ENCODE measurements around the gene SSR3. TPM values are rescaled to one million over a fixed set of nuclear protein-coding genes. Genes with fewer than 3 reads are reported as not detected.

Gene SSR3
- total and polyA plus RNA-seq, 2 of the 8 experiments (the other 6 are each of a cell fraction or from before 2014, with no cell fraction given) = 92.7 to 208 TPM

DNA sequence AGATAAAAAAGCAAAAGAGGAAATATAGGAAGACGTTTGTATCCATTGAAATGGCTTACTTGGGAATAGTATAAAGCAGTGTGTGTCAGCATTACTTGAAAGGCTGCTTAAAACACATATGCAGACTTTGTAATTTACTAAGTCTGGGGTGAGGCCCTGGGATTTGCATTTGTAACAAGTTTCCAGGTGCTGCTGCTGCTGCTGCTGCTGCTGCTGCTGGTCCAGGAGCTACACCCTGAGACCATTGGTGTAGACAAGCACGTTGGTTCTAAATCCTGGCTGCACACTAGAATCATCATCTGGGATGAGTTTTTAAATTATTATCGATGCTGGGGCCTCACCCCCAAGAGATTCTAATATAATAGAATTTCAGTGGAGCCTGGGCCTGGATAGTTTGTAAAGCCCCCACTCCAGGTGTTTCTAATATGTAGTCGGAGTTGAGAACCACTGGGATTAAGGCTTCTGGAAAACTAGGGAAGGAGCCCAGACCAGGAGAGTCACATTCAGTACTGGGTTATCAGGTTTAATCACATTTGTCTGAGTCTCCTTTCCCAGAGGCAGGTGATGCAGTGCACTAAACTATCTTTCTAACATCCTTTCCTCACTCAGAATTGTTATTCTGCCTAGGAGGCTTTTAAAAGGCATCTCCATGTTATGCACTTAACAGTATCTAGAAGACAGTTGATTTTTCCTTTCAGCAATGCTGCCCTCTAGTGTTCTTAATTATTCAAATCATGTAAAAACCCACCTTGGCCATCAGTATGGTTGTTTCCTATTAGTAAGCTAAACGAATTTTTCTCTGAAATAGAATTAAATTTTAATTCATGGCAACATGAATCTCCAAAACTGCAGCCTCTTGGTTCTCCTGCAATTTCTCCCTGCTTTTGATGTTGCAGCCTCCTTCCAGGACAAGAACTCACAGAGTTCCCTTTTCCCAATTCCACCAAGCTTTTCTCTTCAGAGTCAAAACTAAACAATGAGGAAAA, 45.4 kb downstream of the SSR3 start (continued):
- TF ChIP-seq, protein P1, sequence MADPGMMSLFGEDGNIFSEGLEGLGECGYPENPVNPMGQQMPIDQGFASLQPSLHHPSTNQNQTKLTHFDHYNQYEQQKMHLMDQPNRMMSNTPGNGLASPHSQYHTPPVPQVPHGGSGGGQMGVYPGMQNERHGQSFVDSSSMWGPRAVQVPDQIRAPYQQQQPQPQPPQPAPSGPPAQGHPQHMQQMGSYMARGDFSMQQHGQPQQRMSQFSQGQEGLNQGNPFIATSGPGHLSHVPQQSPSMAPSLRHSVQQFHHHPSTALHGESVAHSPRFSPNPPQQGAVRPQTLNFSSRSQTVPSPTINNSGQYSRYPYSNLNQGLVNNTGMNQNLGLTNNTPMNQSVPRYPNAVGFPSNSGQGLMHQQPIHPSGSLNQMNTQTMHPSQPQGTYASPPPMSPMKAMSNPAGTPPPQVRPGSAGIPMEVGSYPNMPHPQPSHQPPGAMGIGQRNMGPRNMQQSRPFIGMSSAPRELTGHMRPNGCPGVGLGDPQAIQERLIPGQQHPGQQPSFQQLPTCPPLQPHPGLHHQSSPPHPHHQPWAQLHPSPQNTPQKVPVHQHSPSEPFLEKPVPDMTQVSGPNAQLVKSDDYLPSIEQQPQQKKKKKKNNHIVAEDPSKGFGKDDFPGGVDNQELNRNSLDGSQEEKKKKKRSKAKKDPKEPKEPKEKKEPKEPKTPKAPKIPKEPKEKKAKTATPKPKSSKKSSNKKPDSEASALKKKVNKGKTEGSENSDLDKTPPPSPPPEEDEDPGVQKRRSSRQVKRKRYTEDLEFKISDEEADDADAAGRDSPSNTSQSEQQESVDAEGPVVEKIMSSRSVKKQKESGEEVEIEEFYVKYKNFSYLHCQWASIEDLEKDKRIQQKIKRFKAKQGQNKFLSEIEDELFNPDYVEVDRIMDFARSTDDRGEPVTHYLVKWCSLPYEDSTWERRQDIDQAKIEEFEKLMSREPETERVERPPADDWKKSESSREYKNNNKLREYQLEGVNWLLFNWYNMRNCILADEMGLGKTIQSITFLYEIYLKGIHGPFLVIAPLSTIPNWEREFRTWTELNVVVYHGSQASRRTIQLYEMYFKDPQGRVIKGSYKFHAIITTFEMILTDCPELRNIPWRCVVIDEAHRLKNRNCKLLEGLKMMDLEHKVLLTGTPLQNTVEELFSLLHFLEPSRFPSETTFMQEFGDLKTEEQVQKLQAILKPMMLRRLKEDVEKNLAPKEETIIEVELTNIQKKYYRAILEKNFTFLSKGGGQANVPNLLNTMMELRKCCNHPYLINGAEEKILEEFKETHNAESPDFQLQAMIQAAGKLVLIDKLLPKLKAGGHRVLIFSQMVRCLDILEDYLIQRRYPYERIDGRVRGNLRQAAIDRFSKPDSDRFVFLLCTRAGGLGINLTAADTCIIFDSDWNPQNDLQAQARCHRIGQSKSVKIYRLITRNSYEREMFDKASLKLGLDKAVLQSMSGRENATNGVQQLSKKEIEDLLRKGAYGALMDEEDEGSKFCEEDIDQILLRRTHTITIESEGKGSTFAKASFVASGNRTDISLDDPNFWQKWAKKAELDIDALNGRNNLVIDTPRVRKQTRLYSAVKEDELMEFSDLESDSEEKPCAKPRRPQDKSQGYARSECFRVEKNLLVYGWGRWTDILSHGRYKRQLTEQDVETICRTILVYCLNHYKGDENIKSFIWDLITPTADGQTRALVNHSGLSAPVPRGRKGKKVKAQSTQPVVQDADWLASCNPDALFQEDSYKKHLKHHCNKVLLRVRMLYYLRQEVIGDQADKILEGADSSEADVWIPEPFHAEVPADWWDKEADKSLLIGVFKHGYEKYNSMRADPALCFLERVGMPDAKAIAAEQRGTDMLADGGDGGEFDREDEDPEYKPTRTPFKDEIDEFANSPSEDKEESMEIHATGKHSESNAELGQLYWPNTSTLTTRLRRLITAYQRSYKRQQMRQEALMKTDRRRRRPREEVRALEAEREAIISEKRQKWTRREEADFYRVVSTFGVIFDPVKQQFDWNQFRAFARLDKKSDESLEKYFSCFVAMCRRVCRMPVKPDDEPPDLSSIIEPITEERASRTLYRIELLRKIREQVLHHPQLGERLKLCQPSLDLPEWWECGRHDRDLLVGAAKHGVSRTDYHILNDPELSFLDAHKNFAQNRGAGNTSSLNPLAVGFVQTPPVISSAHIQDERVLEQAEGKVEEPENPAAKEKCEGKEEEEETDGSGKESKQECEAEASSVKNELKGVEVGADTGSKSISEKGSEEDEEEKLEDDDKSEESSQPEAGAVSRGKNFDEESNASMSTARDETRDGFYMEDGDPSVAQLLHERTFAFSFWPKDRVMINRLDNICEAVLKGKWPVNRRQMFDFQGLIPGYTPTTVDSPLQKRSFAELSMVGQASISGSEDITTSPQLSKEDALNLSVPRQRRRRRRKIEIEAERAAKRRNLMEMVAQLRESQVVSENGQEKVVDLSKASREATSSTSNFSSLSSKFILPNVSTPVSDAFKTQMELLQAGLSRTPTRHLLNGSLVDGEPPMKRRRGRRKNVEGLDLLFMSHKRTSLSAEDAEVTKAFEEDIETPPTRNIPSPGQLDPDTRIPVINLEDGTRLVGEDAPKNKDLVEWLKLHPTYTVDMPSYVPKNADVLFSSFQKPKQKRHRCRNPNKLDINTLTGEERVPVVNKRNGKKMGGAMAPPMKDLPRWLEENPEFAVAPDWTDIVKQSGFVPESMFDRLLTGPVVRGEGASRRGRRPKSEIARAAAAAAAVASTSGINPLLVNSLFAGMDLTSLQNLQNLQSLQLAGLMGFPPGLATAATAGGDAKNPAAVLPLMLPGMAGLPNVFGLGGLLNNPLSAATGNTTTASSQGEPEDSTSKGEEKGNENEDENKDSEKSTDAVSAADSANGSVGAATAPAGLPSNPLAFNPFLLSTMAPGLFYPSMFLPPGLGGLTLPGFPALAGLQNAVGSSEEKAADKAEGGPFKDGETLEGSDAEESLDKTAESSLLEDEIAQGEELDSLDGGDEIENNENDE (IDR thresholded peaks at IDR 0.05; ENCODE audit: insufficient replicate concordance, low read length) = no peak
- TF ChIP-seq, protein P2, sequence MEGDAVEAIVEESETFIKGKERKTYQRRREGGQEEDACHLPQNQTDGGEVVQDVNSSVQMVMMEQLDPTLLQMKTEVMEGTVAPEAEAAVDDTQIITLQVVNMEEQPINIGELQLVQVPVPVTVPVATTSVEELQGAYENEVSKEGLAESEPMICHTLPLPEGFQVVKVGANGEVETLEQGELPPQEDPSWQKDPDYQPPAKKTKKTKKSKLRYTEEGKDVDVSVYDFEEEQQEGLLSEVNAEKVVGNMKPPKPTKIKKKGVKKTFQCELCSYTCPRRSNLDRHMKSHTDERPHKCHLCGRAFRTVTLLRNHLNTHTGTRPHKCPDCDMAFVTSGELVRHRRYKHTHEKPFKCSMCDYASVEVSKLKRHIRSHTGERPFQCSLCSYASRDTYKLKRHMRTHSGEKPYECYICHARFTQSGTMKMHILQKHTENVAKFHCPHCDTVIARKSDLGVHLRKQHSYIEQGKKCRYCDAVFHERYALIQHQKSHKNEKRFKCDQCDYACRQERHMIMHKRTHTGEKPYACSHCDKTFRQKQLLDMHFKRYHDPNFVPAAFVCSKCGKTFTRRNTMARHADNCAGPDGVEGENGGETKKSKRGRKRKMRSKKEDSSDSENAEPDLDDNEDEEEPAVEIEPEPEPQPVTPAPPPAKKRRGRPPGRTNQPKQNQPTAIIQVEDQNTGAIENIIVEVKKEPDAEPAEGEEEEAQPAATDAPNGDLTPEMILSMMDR (IDR thresholded peaks at IDR 0.05; ENCODE audit: control extremely low read depth in 1 of 3, insufficient read depth in 1 of 3, low read depth in 1 of 3, low read length in 3 of 3) = peak in 2 of 3 experiments; percentile 24 to 48; a peak in 2 of 4 replicates
- peak; percentile 70 to 76 for TF ChIP-seq RAD21 (IDR thresholded peaks at IDR 0.05 in 1 of 2, conservative IDR thresholded peaks at IDR 0.05 in 1 of 2; ENCODE audit: low read depth in 2 of 2, low read length in 2 of 2)
